Thymus (tissue), 11 donors: ENCODE measurements around the gene MICAL1. TPM values are rescaled to one million over a fixed set of nuclear protein-coding genes. Genes with fewer than 3 reads are reported as not detected.

Experiments
- DNase-seq, 9 donors: peaks; one replicate each; pipeline ENCODE4 v3.0.0-alpha.2; 2013; ENCODE audit warnings: low spot score in 9 of 9, low read depth in 6 of 9, missing footprints in 1 of 9
- H3K27ac ChIP-seq, 2 donors: one replicate each; pipeline ENCODE4 v1.5.1; 2013; ENCODE audit warnings: control low read depth in 1 of 2, low read depth in 1 of 2, low read length in 1 of 2, mild to moderate bottlenecking in 1 of 2, moderate library complexity in 1 of 2
- H3K27me3 ChIP-seq, 2 donors: one replicate each; pipeline ENCODE4 v1.5.1; 2013; ENCODE audit warnings: low read length in 1 of 2; ENCODE audit not compliant: control insufficient read depth in 2 of 2, insufficient read depth in 1 of 2
- H3K36me3 ChIP-seq, 2 donors: one replicate each; pipeline ENCODE4 v1.5.1; 2013; ENCODE audit warnings: low read length in 1 of 2, mild to moderate bottlenecking in 1 of 2, moderate library complexity in 1 of 2; ENCODE audit not compliant: control insufficient read depth in 2 of 2, insufficient read depth in 2 of 2
- H3K4me1 ChIP-seq, 2 donors: one replicate each; pipeline ENCODE4 v1.5.1; 2013; ENCODE audit warnings: low read length in 2 of 2; ENCODE audit not compliant: control insufficient read depth in 2 of 2, insufficient read depth in 2 of 2
- H3K4me3 ChIP-seq, 2 donors: one replicate each; pipeline ENCODE4 v1.5.1; 2013; ENCODE audit warnings: low read length in 2 of 2, control low read depth in 1 of 2, mild to moderate bottlenecking in 1 of 2
- H3K9me3 ChIP-seq, 2 donors: one replicate each; pipeline ENCODE4 v1.5.1; 2013; ENCODE audit warnings: low read length in 1 of 2, mild to moderate bottlenecking in 1 of 2; ENCODE audit not compliant: control insufficient read depth in 2 of 2, insufficient read depth in 1 of 2
- WGBS: extraction: QIAGEN DNeasy Blood & Tissue Kit; methylation state at CpG from one replicate; pipeline ENCODE4 v1.1.7; 2013; 5-methylcytosine and 5-hydroxymethylcytosine counted together
- polyA plus RNA-seq: library from polyadenylated mRNA; stranded (reverse); fragments of 200-250 nt; gene quantifications from one replicate; pipeline ENCODE4 v1.2.3, GENCODE V29; 2013
- total RNA-seq: library from RNA; stranded (reverse); fragments of 120-200 nt; gene quantifications from one replicate; pipeline ENCODE4 v1.2.4, GENCODE V29; 2013
- donor health status: healthy.

The MICAL1 gene
- total and polyA plus RNA-seq, 2 donors: 27.6 to 118 TPM

DNA sequence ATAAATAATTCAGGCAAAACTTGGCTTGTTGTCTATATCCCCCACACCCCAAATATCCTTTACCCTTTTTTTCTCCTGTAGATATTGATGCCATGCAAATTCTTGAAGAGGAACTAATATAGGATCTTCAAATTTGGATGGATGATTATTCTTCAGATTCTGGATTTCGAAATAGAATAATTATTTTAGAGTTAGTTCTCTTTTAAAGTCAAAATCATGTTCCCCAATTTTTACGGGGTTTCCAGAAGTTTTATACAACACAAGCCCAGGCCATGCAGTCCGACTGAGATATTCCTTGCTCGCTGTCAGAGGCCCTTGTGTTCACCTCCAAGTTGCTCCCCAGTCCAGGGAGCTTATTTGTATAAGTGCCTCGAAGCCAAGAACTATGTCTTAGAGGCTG, 19.5 kb downstream of the MICAL1 start:
- peaks cover 6 to 11% of the 10 kb centered on the region in 2 donors for H3K4me1 ChIP-seq

GRCh38 chr6:109434456-109434855, 21.1 kb downstream of the MICAL1 start:
- Histone ChIP-seq H3K9me3 (no peaks in the 10 kb centered on the region), H3K27ac (no peak overlapping the region), H3K36me3 (no peaks in the 10 kb centered on the region), H3K4me1 (peaks cover 0 to 3% of the 10 kb centered on the region in 2 donors), H3K27me3 (no peaks in the 10 kb centered on the region), H3K4me3 (no peak overlapping the region)
- DNase-seq: no peak
- WGBS: 92% methylated on average over 2 of the region's 2 CpGs

More for the DNA sequence above, 19.5 kb downstream of the MICAL1 start:
- 97% methylated on average over 5 of the region's 5 CpGs for WGBS
- Histone ChIP-seq H3K27me3 (peaks cover 0 to 2% of the 10 kb centered on the region in 2 donors), H3K9me3 (no peaks in the 10 kb centered on the region), H3K36me3 (no peaks in the 10 kb centered on the region), H3K4me3 (no peak overlapping the region), H3K27ac (no peak overlapping the region)
- DNase-seq: no peak

GRCh38 chr6:109429496-109429895, 26.1 kb downstream of the MICAL1 start:
- Histone ChIP-seq H3K27ac (no peak overlapping the region), H3K4me1 (no peaks in the 10 kb centered on the region), H3K36me3 (no peaks in the 10 kb centered on the region), H3K27me3 (no peaks in the 10 kb centered on the region), H3K9me3 (no peaks in the 10 kb centered on the region), H3K4me3 (no peak overlapping the region)
- no peak for DNase-seq
- 100% methylated on average over 3 of the region's 3 CpGs for WGBS

- no peak overlapping the region for H3K4me3 ChIP-seq
- no peaks in the 10 kb centered on the region for H3K27me3 ChIP-seq
- no peaks in the 10 kb centered on the region for H3K36me3 ChIP-seq
- H3K27ac ChIP-seq: no peak overlapping the region
- no peak for DNase-seq
- WGBS: 92% methylated on average over 7 of the region's 7 CpGs
- H3K4me1 ChIP-seq: no peaks in the 10 kb centered on the region
- no peaks in the 10 kb centered on the region for H3K9me3 ChIP-seq
These were observed 26.6 kb downstream of the MICAL1 start for GRCh38 chr6:109428889-109429477.

DNA sequence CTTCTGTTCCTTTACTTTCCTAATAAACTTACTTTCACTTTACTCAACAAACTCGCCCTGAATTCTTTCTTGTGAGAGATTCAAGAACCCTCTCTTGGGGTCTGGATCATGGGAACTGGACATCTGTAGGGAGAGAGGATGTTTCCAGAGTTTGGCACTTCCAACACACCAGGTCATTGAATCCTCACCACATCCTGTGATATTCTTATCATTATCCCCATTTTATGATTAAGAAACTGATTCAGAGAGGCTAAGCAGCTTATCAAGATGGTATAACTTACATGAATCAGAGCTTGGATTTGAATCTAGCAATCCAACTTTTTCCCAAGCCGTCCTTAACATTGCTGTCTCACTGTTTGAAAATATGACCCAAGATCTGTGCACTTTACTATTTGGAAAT, 30.6 kb downstream of the MICAL1 start:
- H3K4me3 ChIP-seq: no peak overlapping the region
- WGBS: 96% methylated on average over 2 of the region's 2 CpGs

DNA sequence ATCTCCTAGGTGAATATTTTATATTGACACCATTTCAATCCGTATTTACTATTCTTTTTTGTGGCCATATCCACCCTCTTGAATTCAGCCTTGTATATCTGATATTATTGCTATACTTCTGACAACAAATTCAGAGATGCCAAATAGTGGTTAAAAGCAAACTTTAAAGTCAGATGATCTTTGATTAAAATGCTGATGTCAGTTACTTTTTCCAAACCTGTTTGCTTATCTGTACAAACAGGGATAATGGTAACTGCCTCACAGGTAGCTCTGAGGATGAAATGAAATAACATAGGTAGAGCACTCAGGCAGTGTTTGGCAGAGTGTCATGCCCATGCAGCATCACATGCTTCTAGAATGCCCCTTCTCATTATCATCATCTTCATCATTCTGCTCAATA, 34.4 kb downstream of the MICAL1 start:
- no peak for DNase-seq
- H3K4me3 ChIP-seq: no peak overlapping the region
- 97% methylated on average over 1 of the region's 1 CpG for WGBS
- H3K27me3 ChIP-seq: no peaks in the 10 kb centered on the region
- H3K27ac ChIP-seq: no peak overlapping the region
- no peaks in the 10 kb centered on the region for H3K9me3 ChIP-seq
- no peaks in the 10 kb centered on the region for H3K4me1 ChIP-seq
- H3K36me3 ChIP-seq: no peaks in the 10 kb centered on the region

More for the DNA sequence above, 30.6 kb downstream of the MICAL1 start:
- Histone ChIP-seq H3K36me3 (no peaks in the 10 kb centered on the region), H3K27me3 (no peaks in the 10 kb centered on the region), H3K9me3 (no peaks in the 10 kb centered on the region), H3K4me1 (no peaks in the 10 kb centered on the region), H3K27ac (no peak overlapping the region)
- DNase-seq: no peak

GRCh38 chr6:109420751-109421150, 34.8 kb downstream of the MICAL1 start:
- DNase-seq: no peak
- Histone ChIP-seq H3K4me3 (no peak overlapping the region), H3K36me3 (no peaks in the 10 kb centered on the region), H3K27me3 (no peaks in the 10 kb centered on the region), H3K9me3 (no peaks in the 10 kb centered on the region), H3K27ac (no peak overlapping the region), H3K4me1 (no peaks in the 10 kb centered on the region)
- 47% methylated on average over 1 of the region's 1 CpG for WGBS

- Histone ChIP-seq H3K27me3 (no peaks in the 10 kb centered on the region), H3K4me1 (no peaks in the 10 kb centered on the region), H3K36me3 (no peaks in the 10 kb centered on the region), H3K4me3 (no peak overlapping the region), H3K27ac (no peak overlapping the region), H3K9me3 (no peaks in the 10 kb centered on the region)
- WGBS: 98% methylated on average over 4 of the region's 4 CpGs
- DNase-seq: no peak
These were observed 37.9 kb downstream of the MICAL1 start for GRCh38 chr6:109417646-109418045.

DNA sequence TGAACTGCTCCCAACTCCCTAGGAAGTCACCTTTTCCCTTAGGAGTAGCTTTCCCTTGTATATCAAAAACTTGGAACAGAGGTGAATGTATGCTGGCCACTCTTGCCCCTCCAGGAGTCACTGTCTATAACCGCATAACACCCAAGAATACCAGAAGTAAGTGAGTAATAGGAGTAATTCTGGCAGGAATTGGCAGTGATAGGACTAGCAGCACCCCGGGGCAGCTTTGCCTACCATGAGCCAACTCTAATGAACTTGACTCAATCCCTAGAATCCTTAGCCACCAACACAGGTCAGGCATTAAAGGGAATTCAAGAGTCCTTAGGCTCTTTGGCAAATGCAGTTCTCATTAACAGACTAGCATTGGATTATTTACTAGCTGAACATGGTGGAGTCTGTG, 44.5 kb downstream of the MICAL1 start:
- Histone ChIP-seq H3K9me3 (no peaks in the 10 kb centered on the region), H3K4me1 (no peaks in the 10 kb centered on the region), H3K27ac (no peak overlapping the region), H3K36me3 (no peaks in the 10 kb centered on the region), H3K4me3 (no peak overlapping the region), H3K27me3 (no peaks in the 10 kb centered on the region)
- 98% methylated on average over 2 of the region's 2 CpGs for WGBS
- DNase-seq: no peak
